PC-3 (cell line): ENCODE measurements around the gene TET2. TPM values are rescaled to one million over a fixed set of nuclear protein-coding genes. Genes with fewer than 3 reads are reported as not detected.

Experiments used
- ATAC-seq: fragments of 200-7000 bp; cut with Tn5 transposase; 2 replicates; pipeline ENCODE4 v1.9.1; 2020; ENCODE audit warnings: mild to moderate bottlenecking, moderate library complexity
- BruUV-seq: library from RNA; stranded (reverse); fragments of 400-500 nt; replicated peaks from 2 replicates; lab custom pipeline; 2021; lab: Mats Ljungman, UMichigan
- CTCF ChIA-PET: fragments of 300-600 bp; sonication (Branson Sonifier 250); formaldehyde crosslinking; loops from one replicate; lab custom pipeline; 2022; ENCODE audit warnings: antibody characterized with exemption; lab: Charles Lee
- POLR2A ChIA-PET: fragments of 300-600 bp; sonication (Branson Sonifier 250); formaldehyde crosslinking; loops from one replicate; lab custom pipeline; 2022; ENCODE audit warnings: antibody characterized with exemption; ENCODE audit not compliant: unreplicated experiment; lab: Charles Lee
- DNase-seq: peaks from one replicate; pipeline ENCODE4 v3.0.0-alpha.2; 2015
- H2AFZ ChIP-seq: fragments of 300-600 bp; sonication (generic); 2 replicates; pipeline ENCODE4 v1.6.0; 2016; ENCODE audit warnings: antibody characterized with exemption, low read length
- H3F3A ChIP-seq: fragments of 300-600 bp; sonication (generic); one replicate; pipeline ENCODE4 v1.6.0; 2017; ENCODE audit warnings: antibody characterized with exemption, low read length, control low read depth, mild to moderate bottlenecking; ENCODE audit not compliant: unreplicated experiment
- H3K27ac ChIP-seq: fragments of 300-600 bp; sonication (generic); 2 replicates; pipeline ENCODE4 v1.5.1; 2016; ENCODE audit warnings: mild to moderate bottlenecking, low read length
- H3K27me3 ChIP-seq: fragments of 300-600 bp; sonication (generic); 2 replicates; pipeline ENCODE4 v1.6.1; 2016; ENCODE audit warnings: low read length, mixed read lengths
- H3K36me3 ChIP-seq: fragments of 300-600 bp; sonication (generic); 2 replicates; pipeline ENCODE4 v1.6.1; 2016; ENCODE audit warnings: low read depth, mixed run types, low read length, mixed read lengths
- H3K4me1 ChIP-seq: fragments of 300-600 bp; sonication (generic); 2 replicates; pipeline ENCODE4 v1.5.1; 2016; ENCODE audit warnings: low read length; ENCODE audit not compliant: insufficient read depth
- H3K4me2 ChIP-seq: fragments of 300-600 bp; sonication (generic); 2 replicates; pipeline ENCODE4 v1.6.0; 2016; ENCODE audit warnings: low read length
- H3K4me3 ChIP-seq: fragments of 300-600 bp; sonication (generic); 2 replicates; pipeline ENCODE4 v1.5.1; 2016; ENCODE audit warnings: mild to moderate bottlenecking, low read length, mixed read lengths
- H3K79me2 ChIP-seq: fragments of 300-600 bp; sonication (generic); 2 replicates; pipeline ENCODE4 v1.6.1; 2017; ENCODE audit warnings: low read length, mixed read lengths
- H3K9ac ChIP-seq: fragments of 300-600 bp; sonication (generic); 2 replicates; pipeline ENCODE4 v1.6.0; 2016; ENCODE audit warnings: mild to moderate bottlenecking, low read length
- H3K9me2 ChIP-seq: fragments of 300-600 bp; sonication (generic); replicated peaks from 2 replicates; pipeline ENCODE4 v1.6.1; 2016; ENCODE audit warnings: mixed run types, low read length, mixed read lengths
- H3K9me3 ChIP-seq: fragments of 300-600 bp; sonication (generic); 2 replicates; pipeline ENCODE4 v1.6.1; 2016; ENCODE audit warnings: low read length, mixed read lengths
- H4K20me1 ChIP-seq: fragments of 300-600 bp; sonication (generic); 2 replicates; pipeline ENCODE4 v1.6.1; 2016; ENCODE audit warnings: low read length, mixed read lengths
- CTCF ChIP-seq: fragments of 300-600 bp; sonication (generic); conservative IDR thresholded peaks from 2 replicates; pipeline ENCODE4 v1.5.1; 2017; ENCODE audit warnings: antibody characterized with exemption, low read depth, mild to moderate bottlenecking, low read length
- EZH2 ChIP-seq: fragments of 300-600 bp; sonication (generic); IDR thresholded peaks from one replicate; pipeline ENCODE4 v1.6.1; 2017; ENCODE audit warnings: antibody characterized with exemption, mild to moderate bottlenecking, low read length; ENCODE audit not compliant: unreplicated experiment
- EZH2phosphoT487 ChIP-seq: fragments of 300-600 bp; sonication (generic); IDR thresholded peaks from 2 replicates; pipeline ENCODE4 v1.6.1; 2018; ENCODE audit warnings: mild to moderate bottlenecking, antibody characterized with exemption, low read length, borderline replicate concordance
- intact Hi-C: fragments of 100-400 bp; cut with micrococcal nuclease; formaldehyde crosslinking; loops from 2 replicates; pipeline ENCODE4 v1.9.0; 2023
- total RNA-seq: library from RNA; depleted of rRNA; stranded (reverse); fragments of >200 nt; gene quantifications from 2 replicates; pipeline ENCODE4 v1.2.3, GENCODE V29; 2014

The TET2 gene
- total RNA-seq, 1 experiment from 2014 or later = 5.6 TPM

- Histone ChIP-seq H2AFZ (no peak overlapping the region), H3K36me3 (no peaks in the 10 kb centered on the region), H3F3A (no peaks in the 10 kb centered on the region), H3K4me1 (peaks cover 15% of the 10 kb centered on the region; the same call in 1 of the 2 replicates), H3K4me2 (no peak overlapping the region), H3K9ac (no peak overlapping the region), H3K4me3 (no peak overlapping the region), H3K27ac (no peak overlapping the region), H3K9me2 (no peaks in the 10 kb centered on the region), H3K27me3 (no peaks in the 10 kb centered on the region), H4K20me1 (no peaks in the 10 kb centered on the region), H3K9me3 (no peaks in the 10 kb centered on the region), H3K79me2 (no peaks in the 10 kb centered on the region)
- ATAC-seq (peak; percentile 45), DNase-seq (peak; percentile 28)
- CTCF ChIA-PET = no interaction called here
- intact Hi-C loops = no loop called here
- TF ChIP-seq EZH2 = no peak
- no peak for TF ChIP-seq CTCF
- no peak for TF ChIP-seq EZH2phosphoT487
- no TSS peak for BruUV-seq
- POLR2A ChIA-PET = no interaction called here
Measured at GRCh38 chr4:105210916-105211315, 64.2 kb downstream of the TET2 start.

GRCh38 chr4:105215609-105216313 lies 69.1 kb downstream of the TET2 start:
- CTCF ChIA-PET = no interaction called here
- no peaks in the 10 kb centered on the region for H3K9me3 ChIP-seq
- no peaks in the 10 kb centered on the region for H3K9me2 ChIP-seq
- H3K27ac ChIP-seq = no peak overlapping the region
- intact Hi-C loops = no loop called here
- no peaks in the 10 kb centered on the region for H3F3A ChIP-seq
- DNase-seq = peak; percentile 30
- no peaks in the 10 kb centered on the region for H3K36me3 ChIP-seq
- H3K27me3 ChIP-seq = no peaks in the 10 kb centered on the region
- TF ChIP-seq EZH2phosphoT487 (no peak), CTCF (no peak), EZH2 (no peak)
- BruUV-seq = no TSS peak
- peak; percentile 22; the same call in 1 of the 2 replicates for ATAC-seq
- H3K79me2 ChIP-seq = no peaks in the 10 kb centered on the region
- no peaks in the 10 kb centered on the region for H4K20me1 ChIP-seq
- H3K4me3 ChIP-seq = no peak overlapping the region
- POLR2A ChIA-PET = no interaction called here
- peaks cover 14% of the 10 kb centered on the region; the same call in 1 of the 2 replicates for H3K4me1 ChIP-seq
- H3K9ac ChIP-seq = no peak overlapping the region
- H3K4me2 ChIP-seq = peak overlapping the region; percentile 49
- H2AFZ ChIP-seq = no peak overlapping the region

GRCh38 chr4:105225500-105225899 lies 78.8 kb downstream of the TET2 start:
- Histone ChIP-seq H3K27me3 (no peaks in the 10 kb centered on the region), H3K79me2 (peaks cover 4% of the 10 kb centered on the region; the same call in 1 of the 2 replicates)
- POLR2A ChIA-PET = interaction anchor here (0.6 kb wide), 2 partner anchors 38 to 131 kb away, joined by 3 to 6 read pairs; no protein-coding TSS in a partner anchor

More at GRCh38 chr4:105225500-105225899, 78.8 kb downstream of the TET2 start:
- H3K9me2 ChIP-seq = no peaks in the 10 kb centered on the region
- BruUV-seq = no TSS peak
- intact Hi-C loops = no loop called here
- H3K9me3 ChIP-seq = no peaks in the 10 kb centered on the region
- ATAC-seq (no peak), DNase-seq (no peak)
- H3K36me3 ChIP-seq = no peaks in the 10 kb centered on the region
- H3F3A ChIP-seq = no peaks in the 10 kb centered on the region
- TF ChIP-seq EZH2 (no peak), EZH2phosphoT487 (no peak), CTCF (no peak)
- H3K4me3 ChIP-seq = no peak overlapping the region
- H3K4me2 ChIP-seq = no peak overlapping the region
- no peak overlapping the region for H3K9ac ChIP-seq
- no peak overlapping the region for H2AFZ ChIP-seq
- H3K27ac ChIP-seq = no peak overlapping the region
- H3K4me1 ChIP-seq = peaks cover 11% of the 10 kb centered on the region
- CTCF ChIA-PET = no interaction called here
- H4K20me1 ChIP-seq = no peaks in the 10 kb centered on the region
